Activated CD8-positive, alpha-beta memory T cell treated with anti-CD3 and anti-CD28 coated beads, Interleukin-2, amount 50 U/mL, for 48 hours (primary cell): ENCODE results near the gene STRA8.

ENCODE experiments used
- DNase-seq: peaks from one replicate; pipeline ENCODE4 v3.0.0-alpha.2; 2020

The STRA8 gene

GRCh38 chr7:135242096-135242684 is 8.6 kb downstream of the STRA8 start:
- DNase-seq = no peak

GRCh38 chr7:135245226-135246190 is 11.9 kb downstream of the STRA8 start:
- DNase-seq = no peak

GRCh38 chr7:135246191-135246825 is 12.7 kb downstream of the STRA8 start:
- DNase-seq = peak; percentile 33

- DNase-seq = peak; percentile 32
Measured at GRCh38 chr7:135247746-135248471, 14.3 kb downstream of the STRA8 start.

- DNase-seq = no peak
Measured at GRCh38 chr7:135248546-135248945, 14.9 kb downstream of the STRA8 start.

GRCh38 chr7:135251496-135252391 is 18.1 kb downstream of the STRA8 start:
- no peak for DNase-seq

- DNase-seq = no peak
Measured at GRCh38 chr7:135253851-135254771, 20.5 kb downstream of the STRA8 start.

GRCh38 chr7:135257790-135258189 is 24.2 kb downstream of the STRA8 start:
- no peak for DNase-seq

- no peak for DNase-seq
Measured at GRCh38 chr7:135258585-135258984, 24.9 kb downstream of the STRA8 start.

- DNase-seq = no peak
Measured at GRCh38 chr7:135259702-135260101, 26.1 kb downstream of the STRA8 start.

GRCh38 chr7:135260470-135260869 is 26.8 kb downstream of the STRA8 start:
- no peak for DNase-seq

- no peak for DNase-seq
Measured at GRCh38 chr7:135260930-135261721, 27.5 kb downstream of the STRA8 start.

GRCh38 chr7:135262623-135263320 is 29.1 kb downstream of the STRA8 start:
- DNase-seq = no peak

GRCh38 chr7:135263321-135263970 is 29.8 kb downstream of the STRA8 start:
- DNase-seq = no peak

- no peak for DNase-seq
Measured at GRCh38 chr7:135265637-135266036, 32.0 kb downstream of the STRA8 start.

- DNase-seq = no peak
Measured at GRCh38 chr7:135269921-135270320, 36.3 kb downstream of the STRA8 start.

GRCh38 chr7:135270577-135271254 is 37.1 kb downstream of the STRA8 start:
- no peak for DNase-seq

- no peak for DNase-seq
Measured at GRCh38 chr7:135271255-135271615, 37.6 kb downstream of the STRA8 start.
